OCI-LY7 (cell line): Measurements from ENCODE around the gene PTGER3.

ENCODE experiments used
- CTCF ChIP-seq: fragments of 200-600 bp; sonication (generic); conservative IDR thresholded peaks from 2 replicates; pipeline ENCODE4 v1.5.1; 2014; ENCODE audit warnings: mild to moderate bottlenecking, antibody characterized with exemption, low read length, moderate library complexity, mixed read lengths
- EZH2phosphoT487 ChIP-seq: fragments of 200-600 bp; sonication (generic); IDR thresholded peaks from 2 replicates; pipeline ENCODE4 v1.6.1; 2018; ENCODE audit warnings: low read depth, borderline replicate concordance, mild to moderate bottlenecking, mixed run types, antibody characterized with exemption, low read length, moderate library complexity, mixed read lengths

- TF ChIP-seq CTCF, result no peak
- TF ChIP-seq EZH2phosphoT487, result no peak
Observed at GRCh38 chr1:71087713-71088112, 40.1 kb upstream of the PTGER3 start.
